HepG2 (cell line): ENCODE measurements around the gene TAF1C. TPM values are rescaled to one million over a fixed set of nuclear protein-coding genes. Genes with fewer than 3 reads are reported as not detected.

Experiments used
- AHR ChIP-seq: IDR thresholded peaks from 2 replicates; pipeline ENCODE4 v1.6.1; 2018; ENCODE audit warnings: missing genetic modification reagents, missing compliant biosample characterization
- CREBL2 ChIP-seq: sonication (generic); formaldehyde crosslinking; IDR thresholded peaks from 2 replicates; pipeline ENCODE4 v1.8.1; 2023; ENCODE audit warnings: missing genetic modification reagents, mild to moderate bottlenecking, borderline replicate concordance
- GABPA ChIP-seq, 2 experiments: IDR thresholded peaks; 2 replicates each; pipeline ENCODE4 v1.6.1; 2011 to 2016; ENCODE audit warnings: low read depth in 2 of 2, low read length in 1 of 2, missing biosample characterization in 1 of 2, missing genetic modification characterization in 1 of 2
- HMG20B ChIP-seq: conservative IDR thresholded peaks from 2 replicates; pipeline ENCODE4 v1.6.1; 2016; ENCODE audit warnings: missing genetic modification reagents, missing compliant biosample characterization
- HOXA5 ChIP-seq: sonication (generic); formaldehyde crosslinking; IDR thresholded peaks from 2 replicates; pipeline ENCODE4 v1.4.0; 2020; ENCODE audit warnings: missing genetic modification reagents
- MTF1 ChIP-seq: sonication (generic); formaldehyde crosslinking; IDR thresholded peaks from 2 replicates; pipeline ENCODE4 v1.5.0; 2020; ENCODE audit warnings: missing genetic modification reagents
- NONO ChIP-seq, 2 experiments: fragments of 450-650 bp in 1 of 2; sonication (generic) in 1 of 2; formaldehyde crosslinking in 1 of 2; IDR thresholded peaks in 1 of 2; conservative IDR thresholded peaks in 1 of 2; 2 replicates each; pipeline versions ENCODE4 v1.6.1 to v1.8.0; 2017 to 2022; ENCODE audit warnings: mild to moderate bottlenecking in 1 of 2, missing genetic modification reagents in 1 of 2, moderate library complexity in 1 of 2
- RELA ChIP-seq: sonication (generic); formaldehyde crosslinking; IDR thresholded peaks from 2 replicates; pipeline ENCODE4 v1.4.0; 2020; ENCODE audit warnings: missing genetic modification reagents
- ZBTB20 ChIP-seq: sonication (generic); formaldehyde crosslinking; IDR thresholded peaks from 2 replicates; pipeline ENCODE4 v1.8.1; 2023; ENCODE audit warnings: missing genetic modification reagents, low read depth, mild to moderate bottlenecking, borderline replicate concordance
- ZFP36 ChIP-seq: fragments of 150-350 bp; IDR thresholded peaks from 2 replicates; pipeline ENCODE4 v1.6.1; 2018; ENCODE audit warnings: borderline replicate concordance, low read length, low read depth; ENCODE audit not compliant: partially characterized antibody
- ZFP82 ChIP-seq: sonication (generic); formaldehyde crosslinking; IDR thresholded peaks from 2 replicates; pipeline ENCODE4 v1.5.1; 2020; ENCODE audit warnings: mild to moderate bottlenecking, missing genetic modification reagents, borderline replicate concordance
- ZHX1 ChIP-seq: sonication (generic); formaldehyde crosslinking; IDR thresholded peaks from 2 replicates; pipeline ENCODE4 v1.8.1; 2022; ENCODE audit warnings: low read depth, mild to moderate bottlenecking, missing genetic modification reagents
- ZMYM4 ChIP-seq: sonication (generic); formaldehyde crosslinking; IDR thresholded peaks from 2 replicates; pipeline ENCODE4 v1.8.1; 2023; ENCODE audit warnings: mild to moderate bottlenecking, missing genetic modification reagents
- ZNF17 ChIP-seq: sonication (generic); formaldehyde crosslinking; IDR thresholded peaks from 2 replicates; pipeline ENCODE4 v1.5.0; 2020; ENCODE audit warnings: mild to moderate bottlenecking, missing genetic modification reagents
- polyA plus RNA-seq, 8 experiments: library from polyadenylated mRNA; depleted of rRNA in 3 of 8; stranded (reverse) in 7 of 8; unstranded in 1 of 8; fragments of >200 nt; fragmentation: Illumina TruSeq in 4 of 8; extraction: Trizol in 4 of 8; gene quantifications; 2 replicates each; pipeline versions ENCODE4 v1.2.1 to v1.2.3, GENCODE V29; 2011 to 2016; ENCODE audit warnings: low read depth in 4 of 8, missing spikeins in 1 of 8, mixed read lengths in 1 of 8; ENCODE audit not compliant: insufficient read depth in 1 of 8
- total RNA-seq, 5 experiments: library from RNA; depleted of rRNA; stranded (reverse); fragments of >200 nt; fragmentation: Illumina TruSeq; extraction: Trizol; gene quantifications; 2 replicates each; pipeline ENCODE4 v1.2.3, GENCODE V29; 2016; ENCODE audit warnings: low read depth in 1 of 5
- TF ChIP-seq, protein P1 (sequence below): sonication (generic); formaldehyde crosslinking; IDR thresholded peaks from 2 replicates; pipeline ENCODE4 v1.5.0; 2020; ENCODE audit warnings: mild to moderate bottlenecking, missing genetic modification reagents, borderline replicate concordance
- TF ChIP-seq, protein P2 (sequence below): sonication (generic); formaldehyde crosslinking; IDR thresholded peaks from 2 replicates; pipeline ENCODE4 v1.5.0; 2020; ENCODE audit warnings: missing genetic modification reagents
- TF ChIP-seq, protein P3 (sequence below): sonication (generic); formaldehyde crosslinking; IDR thresholded peaks from 2 replicates; pipeline ENCODE4 v1.4.0; 2020; ENCODE audit warnings: missing genetic modification reagents
- TF ChIP-seq, protein P4 (sequence below): sonication (generic); formaldehyde crosslinking; IDR thresholded peaks from 2 replicates; pipeline ENCODE4 v1.9.0; 2021; ENCODE audit warnings: missing genetic modification reagents, borderline replicate concordance

Gene TAF1C
- total and polyA plus RNA-seq, 2 of the 13 experiments (the other 11 are each of a cell fraction or from before 2014, with no cell fraction given), result 15.6 to 20.8 TPM

DNA sequence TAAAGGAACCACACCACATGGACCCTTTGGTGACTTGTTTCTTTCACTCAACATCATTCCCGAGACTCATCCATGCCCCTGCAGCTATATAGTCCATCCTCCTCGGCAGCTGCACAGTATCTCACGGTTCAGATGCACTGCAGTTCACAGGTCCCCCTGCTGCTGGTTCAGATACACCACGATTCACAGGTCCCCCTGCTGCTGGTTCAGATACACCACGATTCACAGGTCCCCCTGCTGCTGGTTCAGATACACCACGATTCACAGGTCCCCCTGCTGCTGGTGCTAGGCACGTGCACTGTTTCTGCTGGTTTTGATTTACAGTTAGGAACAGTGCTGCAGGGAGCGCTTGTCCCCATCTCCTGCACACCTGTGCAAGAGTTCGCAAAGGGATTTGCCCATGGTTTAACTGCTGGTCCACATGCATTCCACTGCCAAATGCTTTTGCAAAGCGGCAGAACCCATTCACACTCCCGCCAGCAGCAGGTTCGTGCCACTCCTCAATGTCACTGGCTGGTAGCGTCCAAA, 45.6 kb downstream of the TAF1C start (continued):
- TF ChIP-seq, protein P1, sequence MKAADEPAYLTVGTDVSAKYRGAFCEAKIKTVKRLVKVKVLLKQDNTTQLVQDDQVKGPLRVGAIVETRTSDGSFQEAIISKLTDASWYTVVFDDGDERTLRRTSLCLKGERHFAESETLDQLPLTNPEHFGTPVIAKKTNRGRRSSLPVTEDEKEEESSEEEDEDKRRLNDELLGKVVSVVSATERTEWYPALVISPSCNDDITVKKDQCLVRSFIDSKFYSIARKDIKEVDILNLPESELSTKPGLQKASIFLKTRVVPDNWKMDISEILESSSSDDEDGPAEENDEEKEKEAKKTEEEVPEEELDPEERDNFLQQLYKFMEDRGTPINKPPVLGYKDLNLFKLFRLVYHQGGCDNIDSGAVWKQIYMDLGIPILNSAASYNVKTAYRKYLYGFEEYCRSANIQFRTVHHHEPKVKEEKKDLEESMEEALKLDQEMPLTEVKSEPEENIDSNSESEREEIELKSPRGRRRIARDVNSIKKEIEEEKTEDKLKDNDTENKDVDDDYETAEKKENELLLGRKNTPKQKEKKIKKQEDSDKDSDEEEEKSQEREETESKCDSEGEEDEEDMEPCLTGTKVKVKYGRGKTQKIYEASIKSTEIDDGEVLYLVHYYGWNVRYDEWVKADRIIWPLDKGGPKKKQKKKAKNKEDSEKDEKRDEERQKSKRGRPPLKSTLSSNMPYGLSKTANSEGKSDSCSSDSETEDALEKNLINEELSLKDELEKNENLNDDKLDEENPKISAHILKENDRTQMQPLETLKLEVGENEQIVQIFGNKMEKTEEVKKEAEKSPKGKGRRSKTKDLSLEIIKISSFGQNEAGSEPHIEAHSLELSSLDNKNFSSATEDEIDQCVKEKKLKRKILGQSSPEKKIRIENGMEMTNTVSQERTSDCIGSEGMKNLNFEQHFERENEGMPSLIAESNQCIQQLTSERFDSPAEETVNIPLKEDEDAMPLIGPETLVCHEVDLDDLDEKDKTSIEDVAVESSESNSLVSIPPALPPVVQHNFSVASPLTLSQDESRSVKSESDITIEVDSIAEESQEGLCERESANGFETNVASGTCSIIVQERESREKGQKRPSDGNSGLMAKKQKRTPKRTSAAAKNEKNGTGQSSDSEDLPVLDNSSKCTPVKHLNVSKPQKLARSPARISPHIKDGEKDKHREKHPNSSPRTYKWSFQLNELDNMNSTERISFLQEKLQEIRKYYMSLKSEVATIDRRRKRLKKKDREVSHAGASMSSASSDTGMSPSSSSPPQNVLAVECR (CRISPR knock-in tag), result peak; percentile 33; the same call in 1 of the 2 replicates
- TF ChIP-seq, protein P2, sequence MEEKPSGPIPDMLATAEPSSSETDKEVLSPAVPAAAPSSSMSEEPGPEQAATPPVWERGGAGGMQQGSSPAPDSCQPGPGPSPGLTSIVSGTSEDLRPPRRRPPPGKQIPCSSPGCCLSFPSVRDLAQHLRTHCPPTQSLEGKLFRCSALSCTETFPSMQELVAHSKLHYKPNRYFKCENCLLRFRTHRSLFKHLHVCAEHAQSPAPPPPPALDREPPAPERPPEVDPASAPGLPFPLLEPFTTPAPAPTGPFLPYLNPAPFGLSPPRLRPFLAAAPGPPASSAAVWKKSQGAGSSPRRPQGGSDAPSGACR (CRISPR knock-in tag), result no peak
- TF ChIP-seq GABPA (IDR thresholded peaks at IDR 0.05; ENCODE audit: low read depth, low read length) (no peak), GABPA (CRISPR knock-in tag; IDR thresholded peaks at IDR 0.05; ENCODE audit: low read depth) (no peak), ZHX1 (0 out of 2 replicates have a peak, but pooled peaks have one; percentile 53), CREBL2 (CRISPR knock-in tag) (no peak), ZFP82 (CRISPR knock-in tag) (no peak), ZMYM4 (CRISPR knock-in tag) (no peak), ZBTB20 (CRISPR knock-in tag) (no peak), MTF1 (no peak), ZFP36 (no peak), ZNF17 (CRISPR knock-in tag) (no peak), RELA (CRISPR knock-in tag) (no peak), AHR (no peak), HOXA5 (no peak), HMG20B (no peak), NONO (IDR thresholded peaks at IDR 0.05) (no peak), NONO (CRISPR knock-in tag; conservative IDR thresholded peaks at IDR 0.05) (peak; percentile 85)
- TF ChIP-seq, protein P3, sequence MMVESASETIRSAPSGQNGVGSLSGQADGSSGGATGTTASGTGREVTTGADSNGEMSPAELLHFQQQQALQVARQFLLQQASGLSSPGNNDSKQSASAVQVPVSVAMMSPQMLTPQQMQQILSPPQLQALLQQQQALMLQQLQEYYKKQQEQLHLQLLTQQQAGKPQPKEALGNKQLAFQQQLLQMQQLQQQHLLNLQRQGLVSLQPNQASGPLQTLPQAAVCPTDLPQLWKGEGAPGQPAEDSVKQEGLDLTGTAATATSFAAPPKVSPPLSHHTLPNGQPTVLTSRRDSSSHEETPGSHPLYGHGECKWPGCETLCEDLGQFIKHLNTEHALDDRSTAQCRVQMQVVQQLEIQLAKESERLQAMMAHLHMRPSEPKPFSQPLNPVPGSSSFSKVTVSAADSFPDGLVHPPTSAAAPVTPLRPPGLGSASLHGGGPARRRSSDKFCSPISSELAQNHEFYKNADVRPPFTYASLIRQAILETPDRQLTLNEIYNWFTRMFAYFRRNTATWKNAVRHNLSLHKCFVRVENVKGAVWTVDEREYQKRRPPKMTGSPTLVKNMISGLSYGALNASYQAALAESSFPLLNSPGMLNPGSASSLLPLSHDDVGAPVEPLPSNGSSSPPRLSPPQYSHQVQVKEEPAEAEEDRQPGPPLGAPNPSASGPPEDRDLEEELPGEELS (CRISPR knock-in tag), result no peak
- TF ChIP-seq, protein P4, sequence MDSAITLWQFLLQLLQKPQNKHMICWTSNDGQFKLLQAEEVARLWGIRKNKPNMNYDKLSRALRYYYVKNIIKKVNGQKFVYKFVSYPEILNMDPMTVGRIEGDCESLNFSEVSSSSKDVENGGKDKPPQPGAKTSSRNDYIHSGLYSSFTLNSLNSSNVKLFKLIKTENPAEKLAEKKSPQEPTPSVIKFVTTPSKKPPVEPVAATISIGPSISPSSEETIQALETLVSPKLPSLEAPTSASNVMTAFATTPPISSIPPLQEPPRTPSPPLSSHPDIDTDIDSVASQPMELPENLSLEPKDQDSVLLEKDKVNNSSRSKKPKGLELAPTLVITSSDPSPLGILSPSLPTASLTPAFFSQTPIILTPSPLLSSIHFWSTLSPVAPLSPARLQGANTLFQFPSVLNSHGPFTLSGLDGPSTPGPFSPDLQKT, result no peak
